ENCODE results near the gene YIF1A.
A peak's percentile ranks its signal among the peaks of the same experiment; 100 is the strongest.
"Not testable (repeated sequence)": the region's sequence is repeated elsewhere in the genome, so short reads cannot be mapped to it uniquely, and the experiment has no call there.

YIF1A gene

DNA sequence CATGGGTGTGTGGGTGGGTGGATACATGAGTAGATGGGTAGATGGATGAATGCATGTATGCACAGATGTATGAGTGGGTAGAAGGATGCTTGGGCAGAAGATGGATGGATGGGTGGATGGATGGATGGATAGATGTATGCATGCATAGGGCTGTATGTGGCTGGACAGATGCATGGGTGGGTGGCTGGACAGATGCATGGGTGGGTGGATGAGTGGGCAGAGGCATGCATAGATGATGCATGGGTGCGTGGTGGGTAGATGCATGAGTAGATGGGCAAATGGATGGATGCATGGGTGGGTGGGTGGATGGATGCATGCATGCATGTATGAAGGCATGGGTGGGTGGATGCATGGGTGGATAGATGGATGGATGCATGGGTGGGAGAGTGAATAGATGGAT, 34.7 kb upstream of the YIF1A start:
- TF ChIP-seq, protein P1, sequence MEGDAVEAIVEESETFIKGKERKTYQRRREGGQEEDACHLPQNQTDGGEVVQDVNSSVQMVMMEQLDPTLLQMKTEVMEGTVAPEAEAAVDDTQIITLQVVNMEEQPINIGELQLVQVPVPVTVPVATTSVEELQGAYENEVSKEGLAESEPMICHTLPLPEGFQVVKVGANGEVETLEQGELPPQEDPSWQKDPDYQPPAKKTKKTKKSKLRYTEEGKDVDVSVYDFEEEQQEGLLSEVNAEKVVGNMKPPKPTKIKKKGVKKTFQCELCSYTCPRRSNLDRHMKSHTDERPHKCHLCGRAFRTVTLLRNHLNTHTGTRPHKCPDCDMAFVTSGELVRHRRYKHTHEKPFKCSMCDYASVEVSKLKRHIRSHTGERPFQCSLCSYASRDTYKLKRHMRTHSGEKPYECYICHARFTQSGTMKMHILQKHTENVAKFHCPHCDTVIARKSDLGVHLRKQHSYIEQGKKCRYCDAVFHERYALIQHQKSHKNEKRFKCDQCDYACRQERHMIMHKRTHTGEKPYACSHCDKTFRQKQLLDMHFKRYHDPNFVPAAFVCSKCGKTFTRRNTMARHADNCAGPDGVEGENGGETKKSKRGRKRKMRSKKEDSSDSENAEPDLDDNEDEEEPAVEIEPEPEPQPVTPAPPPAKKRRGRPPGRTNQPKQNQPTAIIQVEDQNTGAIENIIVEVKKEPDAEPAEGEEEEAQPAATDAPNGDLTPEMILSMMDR (conservative IDR thresholded peaks at IDR 0.05; ENCODE audit: low read depth, low read length): no peak
- H3K4me3 ChIP-seq (ENCODE audit: low read depth, low read length): no peak overlapping the region
- DNase-seq (ENCODE audit: low read depth): no peak

DNA sequence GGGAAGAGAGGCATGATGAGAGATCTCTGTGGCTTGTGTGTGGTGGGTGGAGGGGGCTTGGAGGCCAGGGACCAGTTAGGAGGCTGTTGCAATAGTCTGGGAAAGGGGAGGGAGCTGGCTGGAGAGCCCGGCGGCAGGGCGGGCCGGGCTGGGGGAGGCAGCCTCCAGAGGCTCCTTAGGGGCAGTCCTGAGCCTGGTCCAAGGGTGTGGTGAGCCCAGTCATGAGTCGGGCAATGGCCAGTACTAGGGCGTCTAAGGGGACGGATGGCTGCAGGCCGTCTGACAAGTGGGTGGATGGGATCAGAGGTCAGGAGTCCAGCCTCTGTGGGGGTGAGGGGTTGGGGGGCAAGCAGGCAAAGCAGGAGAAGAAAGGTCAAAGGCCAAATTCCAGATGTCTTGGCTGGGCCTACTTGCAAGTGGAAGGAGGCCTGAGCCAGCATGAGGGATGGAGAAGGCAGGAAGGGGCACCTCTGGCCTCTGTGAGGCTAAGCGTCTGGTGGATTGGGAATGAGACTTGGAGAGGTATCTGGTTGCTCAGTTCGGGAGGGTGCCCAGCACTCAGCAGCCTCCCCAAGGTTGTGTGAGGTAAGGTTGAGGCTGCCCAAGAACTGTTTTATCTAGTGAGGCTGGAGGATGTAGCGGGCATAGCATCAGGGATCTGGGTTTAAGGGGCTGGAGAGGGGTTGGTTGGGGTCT, 33.9 kb upstream of the YIF1A start:
- H3K4me3 ChIP-seq (ENCODE audit: low read depth, low read length): no peak overlapping the region
- no peak for DNase-seq (ENCODE audit: low read depth)
- TF ChIP-seq, protein P1 (conservative IDR thresholded peaks at IDR 0.05; ENCODE audit: low read depth, low read length): no peak

DNA sequence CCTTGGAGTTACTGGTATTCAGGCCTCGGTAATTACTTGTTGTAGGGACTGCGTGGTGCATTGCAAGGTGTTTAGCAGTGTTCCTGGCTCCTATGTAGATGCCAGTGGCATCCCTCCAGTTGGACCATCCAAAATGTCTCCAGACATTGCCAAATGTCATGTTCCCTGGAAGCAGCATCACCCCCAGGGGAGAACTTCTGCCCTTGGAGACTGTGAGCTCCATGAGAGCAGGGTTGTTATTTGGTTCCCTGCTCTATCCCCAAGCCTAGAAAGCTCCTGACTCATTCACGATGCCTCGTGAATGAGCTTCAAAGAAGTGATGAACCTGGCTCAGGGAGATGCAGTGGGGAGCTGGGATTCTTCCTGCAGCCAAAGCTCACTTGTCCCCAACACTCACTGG, 32.7 kb upstream of the YIF1A start:
- H3K4me3 ChIP-seq (ENCODE audit: low read depth, low read length): no peak overlapping the region
- TF ChIP-seq, protein P1 (conservative IDR thresholded peaks at IDR 0.05; ENCODE audit: low read depth, low read length): no peak
- DNase-seq (ENCODE audit: low read depth): no peak

DNA sequence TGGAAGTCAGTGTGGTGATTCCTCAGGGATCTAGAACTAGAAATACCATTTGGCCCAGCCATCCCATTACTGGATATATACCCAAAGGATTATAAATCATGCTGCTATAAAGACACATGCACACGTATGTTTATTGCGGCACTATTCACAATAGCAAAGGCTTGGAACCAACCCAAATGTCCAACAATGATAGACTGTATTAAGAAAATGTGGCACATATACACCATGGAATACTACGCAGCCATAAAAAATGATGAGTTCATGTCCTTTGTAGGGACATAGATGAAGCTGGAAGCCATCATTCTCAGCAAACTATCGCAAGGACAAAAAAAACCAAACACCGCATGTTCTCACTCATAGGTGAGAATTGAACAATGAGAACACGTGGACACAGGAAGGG, 31.8 kb upstream of the YIF1A start:
- DNase-seq (ENCODE audit: low read depth): not testable (repeated sequence)

DNA sequence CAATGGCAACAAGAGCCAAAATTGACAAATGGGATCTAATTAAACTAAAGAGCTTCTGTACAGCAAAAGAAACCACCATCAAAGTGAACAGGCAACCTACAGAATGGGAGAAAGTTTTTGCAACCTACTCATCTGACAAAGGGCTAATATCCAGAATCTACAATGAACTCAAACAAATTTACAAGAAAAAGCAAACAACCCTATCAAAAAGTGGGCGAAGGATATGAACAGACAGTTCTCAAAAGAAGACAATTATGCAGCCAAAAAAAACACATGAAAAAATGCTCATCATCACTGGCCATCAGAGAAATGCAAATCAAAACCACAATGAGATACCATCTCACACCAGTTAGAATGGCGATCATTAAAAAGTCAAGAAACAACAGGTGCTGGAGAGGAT, 31.3 kb upstream of the YIF1A start:
- DNase-seq (ENCODE audit: low read depth); H3K4me3 ChIP-seq (ENCODE audit: low read depth, low read length): not testable (repeated sequence)

More for the DNA sequence above, 31.8 kb upstream of the YIF1A start:
- not testable (repeated sequence) for H3K4me3 ChIP-seq (ENCODE audit: low read depth, low read length)

DNA sequence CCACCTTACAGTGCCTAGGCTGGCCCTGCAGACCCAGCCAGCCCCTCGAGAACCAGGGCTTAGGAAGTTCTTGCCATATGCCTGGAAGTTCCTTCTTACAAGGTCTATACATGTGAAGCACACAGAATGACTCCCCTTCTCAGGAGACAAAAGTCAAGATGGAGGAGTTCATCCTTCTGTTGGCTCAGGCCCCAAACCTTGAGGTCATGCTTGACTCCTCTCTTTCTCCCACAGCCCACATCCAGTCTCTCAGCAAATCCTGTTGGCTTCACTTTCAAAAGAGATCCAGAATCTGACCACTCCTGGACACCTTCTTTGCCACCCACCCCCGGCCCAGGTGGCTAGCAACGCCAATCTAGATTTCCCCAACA, 29.6 kb upstream of the YIF1A start:
- TF ChIP-seq, protein P1 (conservative IDR thresholded peaks at IDR 0.05; ENCODE audit: low read depth, low read length): no peak
- no peak for DNase-seq (ENCODE audit: low read depth)
- no peak overlapping the region for H3K4me3 ChIP-seq (ENCODE audit: low read depth, low read length)

DNA sequence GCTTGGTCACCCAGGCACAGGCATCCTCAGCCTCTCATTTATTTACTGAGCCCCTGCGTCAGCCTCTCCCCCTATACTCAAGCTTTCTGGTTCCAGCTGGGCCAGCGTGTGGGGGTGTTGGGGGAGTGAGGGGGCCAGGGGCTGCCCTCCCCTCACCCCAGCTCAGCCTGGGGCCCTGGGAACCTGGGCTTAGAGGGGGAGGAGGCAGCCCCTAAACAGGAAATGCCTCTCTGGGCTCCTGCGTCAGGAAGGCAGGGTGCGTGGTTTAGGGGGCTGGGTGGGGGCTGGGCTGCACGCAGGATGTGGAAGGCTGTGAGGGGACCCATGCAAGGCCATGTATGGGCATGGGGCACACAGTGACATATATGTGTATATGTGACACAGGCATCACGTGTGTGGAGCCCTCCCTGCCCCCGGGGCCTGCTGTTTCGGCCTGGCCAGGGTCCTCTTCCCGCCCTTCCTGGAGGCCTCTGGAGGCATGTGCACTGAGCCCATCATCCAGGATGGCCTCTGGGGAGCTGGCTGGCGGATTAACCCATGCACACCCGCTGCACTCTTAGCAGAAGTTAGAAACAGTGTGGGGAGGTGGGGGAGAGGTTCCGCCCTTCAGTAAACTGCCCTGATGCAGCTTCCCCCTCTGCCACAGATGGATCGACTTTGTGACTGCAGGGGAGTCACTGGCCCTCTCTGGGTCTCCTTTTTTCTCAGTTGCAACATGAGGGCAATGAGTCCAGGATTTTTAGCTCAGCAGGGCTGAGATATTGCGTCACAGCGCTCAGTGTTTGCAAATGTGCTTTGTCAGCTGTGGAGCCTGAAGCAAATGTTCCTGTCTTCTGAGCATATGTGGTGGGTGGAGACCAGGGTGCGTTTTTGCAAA, 29.0 kb upstream of the YIF1A start:
- H3K4me3 ChIP-seq (ENCODE audit: low read depth, low read length): peak overlapping the region; percentile 8
- DNase-seq (ENCODE audit: low read depth): peak; percentile 97
- TF ChIP-seq, protein P1 (conservative IDR thresholded peaks at IDR 0.05; ENCODE audit: low read depth, low read length): no peak

DNA sequence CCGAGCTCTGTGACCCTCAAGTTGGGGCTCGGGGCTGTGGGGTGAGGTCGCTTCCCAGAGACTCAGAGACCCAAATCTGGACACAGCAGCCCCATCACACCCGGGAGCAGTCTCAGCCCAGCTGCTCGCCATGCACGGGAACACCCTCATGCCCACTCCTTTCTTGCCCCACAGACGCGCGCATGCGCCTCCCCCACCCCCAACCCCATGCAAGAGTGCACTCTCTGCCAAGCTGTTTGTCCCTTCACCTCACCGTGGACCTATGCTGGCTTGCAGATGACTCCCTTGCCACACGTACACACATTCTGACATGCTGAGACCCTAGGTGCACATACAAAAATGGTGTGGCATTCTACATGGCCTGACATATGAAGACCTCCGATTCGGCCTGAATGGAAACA, 28.4 kb upstream of the YIF1A start:
- peak; percentile 66 for DNase-seq (ENCODE audit: low read depth)
- H3K4me3 ChIP-seq (ENCODE audit: low read depth, low read length): peak overlapping the region; percentile 74

More for the DNA sequence above, 28.4 kb upstream of the YIF1A start:
- TF ChIP-seq, protein P1 (conservative IDR thresholded peaks at IDR 0.05; ENCODE audit: low read depth, low read length): no peak
